Hepatic stellate cell (primary cell): ENCODE results near the gene PTP4A2.

Experiments used
- DNase-seq: peaks from one replicate; pipeline ENCODE4 v3.0.0; 2011; ENCODE audit warnings: low spot score

PTP4A2 gene

DNA sequence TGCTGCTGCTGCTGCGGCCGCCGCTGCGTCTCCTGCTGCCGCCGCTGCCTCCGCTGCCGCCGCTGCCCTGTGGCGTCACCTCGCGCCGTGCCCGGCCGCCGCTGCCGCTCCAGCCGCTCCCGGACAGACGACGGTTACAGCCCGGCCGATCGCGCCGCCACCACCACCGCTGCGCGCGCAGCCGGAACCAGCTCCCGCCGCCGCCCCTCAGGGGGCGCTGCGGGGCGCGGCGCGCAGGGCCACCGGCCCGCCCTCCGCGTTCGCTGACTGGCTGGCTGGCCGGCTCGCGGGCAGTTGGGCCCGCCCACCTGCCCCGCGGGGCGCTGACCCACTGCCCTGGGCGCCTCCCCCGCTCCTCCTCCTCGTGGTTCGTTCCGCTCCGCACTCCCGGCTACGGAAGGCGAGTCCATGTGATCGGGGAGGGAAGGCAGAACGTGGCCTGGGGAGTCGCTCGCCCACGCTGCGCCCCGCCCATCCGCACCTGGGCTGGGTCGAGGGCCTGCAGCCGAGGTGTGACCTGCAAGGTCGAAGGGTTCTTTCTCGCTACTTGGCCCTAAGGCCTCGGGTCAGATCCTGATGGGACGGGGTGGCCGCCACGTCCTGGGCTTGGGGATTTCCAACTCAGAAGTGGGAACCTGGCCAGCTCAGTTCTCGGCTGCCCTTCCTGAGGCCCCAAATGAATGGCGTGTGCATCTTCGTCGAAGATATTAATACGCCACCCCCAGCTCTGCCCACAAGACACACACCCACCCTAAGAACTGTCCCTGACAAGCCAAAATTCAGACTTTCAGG lies at the start of gene PTP4A2:
PTP4A2 (minus strand) TSS at position 185 of the 792 bp plus-strand sequence. CDS start 19,303 bp downstream, outside the sequence.
- DNase-seq: peak; percentile 97

DNA sequence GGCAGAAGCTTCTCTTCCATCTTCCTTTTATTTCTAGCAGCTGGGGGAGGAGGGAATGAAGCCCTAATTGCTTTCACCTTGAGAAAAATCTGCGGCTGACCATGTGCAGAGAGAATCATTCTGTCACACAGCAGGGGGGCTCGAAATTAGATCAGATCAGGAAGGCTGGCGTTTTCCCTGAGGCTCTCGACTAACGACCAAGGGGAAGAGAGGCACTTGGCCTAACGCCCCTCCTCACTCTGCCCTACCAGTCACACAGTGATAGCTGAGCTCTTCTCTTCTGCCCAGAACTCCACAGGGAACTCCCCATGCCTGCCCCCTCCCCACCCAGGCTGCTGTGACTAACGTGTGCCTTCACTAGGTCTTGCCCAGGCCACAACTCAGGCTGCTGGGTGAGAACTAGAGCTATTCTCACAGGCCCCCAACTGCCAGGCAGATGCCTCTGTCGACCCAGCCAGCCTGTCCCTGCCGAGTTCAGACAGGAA lies 49.0 kb upstream of the PTP4A2 start:
- DNase-seq: no peak

DNA sequence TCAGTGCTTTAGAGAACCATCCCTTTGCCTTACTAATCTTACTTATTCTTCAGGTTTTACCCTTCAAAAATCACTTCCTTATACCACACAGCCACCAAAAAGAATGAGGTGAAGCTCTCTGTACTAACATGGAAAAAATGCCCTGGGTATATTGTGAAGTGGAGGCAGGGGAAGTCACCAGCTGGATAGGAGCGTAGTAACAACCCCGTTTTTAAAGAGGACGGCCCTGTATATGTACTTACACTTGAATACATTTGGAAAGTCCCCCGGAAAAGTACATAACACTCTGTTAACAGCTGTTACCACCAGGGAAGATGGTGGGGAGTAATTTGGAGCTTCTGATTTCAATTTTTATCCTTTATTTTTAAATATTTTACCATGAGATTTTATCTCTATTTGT lies 47.3 kb upstream of the PTP4A2 start:
- DNase-seq: no peak

DNA sequence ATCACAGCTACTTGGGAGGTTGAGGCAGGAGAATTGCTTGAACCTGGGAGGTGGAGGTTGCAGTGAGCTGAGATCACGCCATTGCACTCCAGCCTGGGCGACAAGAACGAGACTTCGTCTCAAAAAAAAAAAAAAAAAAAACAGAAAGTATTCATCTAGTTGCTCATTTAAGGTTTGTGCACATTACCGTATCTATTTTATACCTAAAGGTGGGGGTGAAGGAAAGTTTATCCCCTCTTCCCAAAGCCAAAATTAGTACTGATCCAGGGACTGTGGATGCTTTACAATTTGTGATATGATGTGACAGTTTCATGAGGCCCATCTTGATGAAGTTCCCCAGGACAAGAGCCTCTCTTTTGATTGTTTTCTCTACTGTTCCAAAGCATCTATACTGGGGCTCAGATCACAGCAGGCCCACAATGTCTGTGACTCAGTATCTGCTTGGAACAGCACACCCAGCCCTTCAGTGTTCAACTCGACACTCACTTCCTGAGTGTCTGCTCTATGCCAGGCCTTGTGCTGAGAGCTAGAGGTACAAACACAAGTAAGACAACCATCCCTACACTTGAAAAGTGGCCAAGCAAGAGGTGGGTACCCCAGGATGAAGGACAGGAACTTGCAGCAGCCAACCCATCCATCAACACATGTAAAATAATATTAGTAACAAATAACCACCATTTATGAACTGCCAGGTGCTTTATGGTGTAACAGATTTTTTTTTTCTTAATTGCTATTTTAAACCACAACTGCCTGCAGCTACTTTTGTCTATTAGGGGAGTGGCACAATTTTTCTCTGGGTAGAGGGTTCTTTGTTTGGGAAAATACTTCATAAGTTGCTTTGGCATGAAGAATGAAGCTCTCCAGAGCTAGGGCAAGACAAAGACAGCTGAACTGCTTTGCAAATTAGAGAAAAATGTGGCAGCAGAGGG lies 46.5 kb upstream of the PTP4A2 start:
- DNase-seq: no peak

DNA sequence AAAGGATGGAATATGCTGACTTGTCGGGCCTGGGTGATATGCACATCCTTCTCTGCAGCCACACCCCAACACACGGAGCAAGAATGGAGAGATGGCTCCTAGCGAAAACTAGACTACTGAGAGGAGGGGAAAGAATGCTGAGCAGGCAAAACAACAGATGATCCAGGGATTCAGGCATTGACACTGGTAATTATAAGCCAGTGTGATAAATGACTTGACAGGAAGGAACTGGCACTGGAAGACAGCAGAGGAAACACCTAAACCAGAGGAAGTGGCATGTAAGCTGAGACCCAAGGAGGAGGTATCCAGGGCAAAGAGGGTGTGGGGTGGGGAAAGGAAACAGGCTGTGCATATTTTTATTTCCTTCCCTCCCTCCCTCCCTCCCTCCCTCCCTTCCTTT lies 43.8 kb upstream of the PTP4A2 start:
- no peak for DNase-seq

DNA sequence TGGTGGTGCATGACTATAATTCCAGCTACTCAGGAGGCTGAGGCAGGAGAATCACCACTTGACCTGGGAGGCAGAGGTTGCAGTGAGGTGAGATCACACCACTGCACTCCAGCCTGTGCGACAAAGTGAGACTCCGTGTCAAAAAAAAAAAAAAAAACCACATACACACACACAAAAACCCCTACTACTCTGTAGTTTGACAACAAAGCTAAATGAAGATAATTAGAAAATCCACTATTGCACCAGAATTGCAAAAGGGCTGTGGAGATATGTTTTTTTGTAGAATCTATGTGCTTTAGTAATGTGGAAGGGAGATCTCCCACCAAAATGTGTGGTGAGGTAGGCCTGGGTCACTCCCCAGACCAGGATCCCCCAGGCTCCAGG lies 43.3 kb upstream of the PTP4A2 start:
- DNase-seq: no peak

DNA sequence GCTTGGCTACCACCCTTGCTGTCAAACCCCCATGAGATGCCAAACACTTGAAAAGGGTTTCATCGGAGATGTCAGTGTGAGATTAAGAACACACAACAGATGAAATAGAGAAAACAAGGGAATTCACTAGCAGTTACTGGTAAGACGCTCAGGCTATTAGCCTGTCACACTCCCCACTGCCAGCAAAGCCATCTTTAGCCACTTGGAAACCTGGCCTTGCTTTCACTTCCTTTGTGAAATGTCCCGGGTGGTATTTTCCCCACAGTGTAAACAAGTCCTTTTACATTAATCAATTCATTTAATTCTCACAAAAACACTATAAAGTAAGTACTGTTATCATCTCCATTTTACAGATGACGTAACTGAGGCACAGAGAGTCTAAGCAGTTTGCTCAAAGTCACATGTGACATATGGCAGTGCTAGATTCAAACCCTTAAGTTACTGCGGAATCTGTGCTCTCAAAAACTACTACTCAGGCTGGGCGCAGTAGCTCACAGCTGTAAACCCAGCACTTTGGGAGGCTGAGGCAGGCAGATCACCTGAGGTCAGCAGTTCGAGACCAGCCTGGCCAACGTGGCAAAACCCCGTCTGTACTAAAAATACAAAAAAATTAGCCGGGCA lies 42.8 kb upstream of the PTP4A2 start:
- no peak for DNase-seq

DNA sequence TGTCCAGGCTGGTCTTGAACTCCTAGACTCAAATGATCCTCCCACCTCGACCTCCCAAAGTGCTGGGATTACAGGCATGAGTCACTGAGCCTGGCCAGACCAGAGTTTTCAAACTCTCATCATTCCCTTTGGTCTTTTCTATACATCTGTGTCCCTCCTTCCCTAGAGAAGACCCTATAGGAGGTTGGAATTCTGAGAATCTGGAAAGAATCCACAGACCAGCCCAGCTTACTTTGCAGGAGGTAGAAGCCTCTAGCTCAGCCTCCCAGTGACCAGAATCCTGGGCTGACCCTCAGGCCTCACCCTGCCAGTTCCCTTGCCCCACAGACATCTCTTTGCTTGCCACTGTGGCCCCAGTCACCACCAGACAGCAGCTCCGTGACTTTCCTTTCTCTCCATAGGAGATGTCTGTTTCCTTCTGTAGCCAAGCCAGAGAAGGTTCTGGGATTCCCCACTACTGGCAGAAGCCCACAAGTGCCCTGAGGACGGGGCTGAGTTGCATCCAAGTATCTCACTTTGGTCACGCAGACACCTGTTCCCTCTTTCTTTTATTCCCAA lies 40.8 kb upstream of the PTP4A2 start:
- no peak for DNase-seq

DNA sequence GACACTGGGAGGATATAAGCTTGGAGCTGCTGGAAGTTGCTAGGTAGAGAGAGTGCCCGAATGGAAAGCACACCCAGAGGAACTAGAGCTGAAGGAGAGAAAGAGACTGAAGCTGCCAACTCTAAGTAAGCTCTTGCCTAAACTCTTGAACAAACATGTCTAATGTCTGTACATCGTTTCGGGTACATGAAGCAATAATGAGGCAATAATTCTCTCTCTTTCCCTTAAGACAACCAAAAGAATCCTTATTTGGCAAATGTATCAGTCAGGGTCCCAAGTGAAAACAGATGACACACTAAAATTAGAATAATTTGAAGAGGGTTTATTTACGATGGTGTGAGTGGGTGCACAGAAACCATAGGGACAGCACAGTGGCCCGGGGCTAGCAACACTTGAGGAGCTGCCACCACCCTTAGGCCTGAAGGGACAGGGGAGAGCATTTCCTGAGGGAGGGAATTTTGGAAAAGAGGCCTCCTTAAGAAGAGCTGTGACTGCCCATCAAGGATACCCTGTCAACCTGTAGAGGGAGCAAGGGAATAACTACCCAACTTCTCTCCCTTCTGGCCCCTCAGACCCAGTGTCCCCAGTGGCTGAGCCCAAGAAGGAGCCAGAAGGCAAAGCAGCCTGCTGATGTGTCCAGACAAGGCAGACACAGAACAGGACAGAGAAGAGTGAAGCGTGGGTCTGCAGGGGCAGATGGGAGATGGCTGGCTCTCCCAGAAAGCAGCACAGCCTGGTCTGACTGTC lies 39.4 kb upstream of the PTP4A2 start:
- peak; percentile 60 for DNase-seq

DNA sequence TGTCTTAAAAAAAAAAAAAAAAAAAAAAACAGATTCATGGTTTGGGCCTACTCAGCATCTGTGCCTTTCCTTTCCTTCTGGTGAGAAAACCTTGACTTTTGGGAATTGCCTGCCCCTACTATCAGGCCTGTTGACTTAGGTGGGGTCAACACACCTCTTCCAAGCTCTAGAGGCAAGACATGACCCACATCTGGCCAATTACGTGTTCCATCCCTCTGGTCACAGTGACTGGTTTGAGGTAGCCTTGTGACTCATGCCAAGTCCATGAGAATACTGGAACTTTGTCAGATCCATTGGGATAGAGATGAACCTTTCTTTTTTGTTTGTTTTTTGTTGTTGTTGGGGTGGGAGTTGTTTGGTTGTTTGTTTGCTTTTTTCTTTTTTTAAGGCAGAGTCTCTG lies 38.2 kb upstream of the PTP4A2 start:
- DNase-seq: no peak

DNA sequence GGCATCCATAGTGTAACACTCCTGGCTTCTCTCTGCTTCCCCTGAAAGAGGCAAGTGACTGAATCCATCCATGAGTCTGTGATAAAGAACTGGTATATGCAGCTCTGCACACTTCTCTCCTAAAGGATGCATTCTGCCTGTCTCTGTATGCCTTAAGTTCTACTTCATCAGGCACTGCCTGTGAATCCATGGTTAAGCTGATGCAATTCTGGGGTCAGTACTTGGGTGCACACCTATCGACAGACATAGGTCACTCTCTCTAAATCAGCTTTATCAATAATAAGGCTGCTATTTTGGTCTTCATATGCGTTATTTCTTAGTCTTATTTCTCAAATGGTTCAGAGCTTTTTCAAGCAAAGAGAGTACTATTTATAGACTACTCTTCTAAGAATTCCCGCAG lies 32.7 kb upstream of the PTP4A2 start:
- no peak for DNase-seq

DNA sequence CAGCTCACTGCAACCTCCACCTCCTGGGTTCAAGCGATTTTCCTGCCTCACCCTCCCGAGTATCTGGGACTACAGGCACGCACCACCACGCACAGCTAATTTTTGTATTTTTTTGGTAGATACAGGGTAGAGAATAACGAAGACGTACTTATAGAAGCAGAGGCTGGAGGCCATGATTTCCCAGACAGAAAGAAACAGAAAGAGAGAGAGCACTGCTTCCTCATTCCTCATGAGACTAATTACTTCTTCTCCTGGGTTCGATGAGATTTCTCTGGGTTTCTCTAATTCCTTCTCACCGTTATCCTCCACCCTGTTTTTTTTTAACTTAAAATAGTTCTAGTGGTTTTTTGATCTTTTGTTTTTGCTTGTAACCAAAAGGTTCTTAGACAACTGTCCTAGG lies 23.4 kb upstream of the PTP4A2 start:
- no peak for DNase-seq

DNA sequence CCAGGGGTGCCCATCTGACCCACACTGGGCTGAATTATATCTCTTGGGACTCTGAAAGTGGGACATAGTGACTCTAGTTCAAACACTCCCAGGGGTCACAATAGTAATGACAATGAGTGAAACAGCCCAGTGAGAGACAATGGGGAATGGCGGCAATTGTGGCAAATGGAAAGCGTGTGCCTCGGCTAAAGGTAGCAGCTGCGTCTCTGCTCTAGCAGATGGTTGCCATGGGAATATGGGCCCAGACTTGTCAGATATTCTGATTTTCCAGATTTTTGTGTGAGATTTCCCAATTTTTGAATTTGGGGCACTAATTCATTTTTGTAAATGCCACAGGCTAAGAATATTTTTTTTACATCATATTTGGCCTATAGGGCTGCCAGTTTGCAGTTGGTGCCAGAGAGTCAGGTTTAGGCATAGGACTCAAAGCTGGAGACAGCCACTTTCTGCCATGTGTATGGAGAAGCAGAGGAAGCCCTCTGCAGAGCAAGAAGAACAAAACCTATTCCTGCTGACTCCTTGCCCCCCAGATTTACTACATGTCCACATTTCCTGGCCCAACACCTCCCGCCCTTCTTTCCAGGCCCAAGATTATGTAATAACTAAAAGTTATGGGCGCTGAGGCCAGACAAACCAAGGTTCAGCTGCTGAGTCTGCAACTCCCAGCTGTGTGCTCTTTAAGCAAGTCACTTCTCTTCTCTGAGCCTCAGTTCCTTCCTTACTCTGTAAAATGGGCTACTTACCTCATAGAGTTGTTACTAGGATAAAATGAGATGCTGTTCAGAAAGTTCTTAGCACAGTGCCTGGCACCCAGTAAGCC lies 21.6 kb upstream of the PTP4A2 start:
- DNase-seq: no peak

DNA sequence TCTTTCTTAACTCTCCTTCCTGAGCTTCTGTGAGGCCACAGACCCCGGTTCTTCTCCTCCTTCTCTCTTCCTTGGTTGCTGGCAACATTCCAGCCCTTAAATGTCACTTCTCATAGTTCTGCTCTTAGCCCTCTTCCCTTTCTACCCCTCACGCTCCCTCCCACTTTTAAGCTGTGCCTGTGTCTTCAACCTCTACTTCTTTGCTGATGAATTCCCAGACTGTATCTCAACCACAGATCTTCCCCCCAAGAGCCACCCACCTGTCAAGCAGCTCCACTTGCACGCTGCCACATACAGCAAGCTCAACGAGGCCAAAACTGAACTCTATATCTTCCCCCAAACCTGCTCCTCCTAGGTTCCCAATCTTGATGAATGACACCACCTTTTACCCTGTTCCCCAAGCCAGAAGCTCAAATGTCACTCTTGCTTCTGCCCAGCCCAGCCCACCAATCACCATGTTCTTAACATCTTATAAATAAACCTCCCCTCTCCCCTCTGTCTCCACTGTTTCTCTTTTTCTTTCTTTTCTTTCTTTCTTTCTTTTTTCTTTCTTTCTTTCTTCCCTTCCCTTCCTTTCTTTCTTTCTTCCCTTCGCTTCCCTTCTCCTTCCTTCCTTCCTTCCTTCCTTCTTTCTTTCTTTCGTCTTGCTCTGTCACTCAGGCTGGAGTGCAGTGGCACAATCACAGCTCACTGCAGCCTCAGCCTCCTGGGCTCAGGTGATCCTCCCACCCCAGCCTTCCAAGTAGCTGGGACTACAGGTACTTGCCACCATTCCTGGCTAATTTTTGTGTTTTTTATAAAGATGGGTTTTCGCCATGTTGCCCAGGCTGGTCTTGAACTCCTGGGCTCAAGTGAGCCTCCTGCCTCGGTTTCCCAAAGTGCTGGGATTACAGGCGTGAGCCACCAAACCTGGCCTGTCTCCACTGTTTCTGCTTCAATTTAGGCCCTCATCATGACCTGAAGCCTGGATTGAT lies 19.8 kb upstream of the PTP4A2 start:
- DNase-seq: no peak

DNA sequence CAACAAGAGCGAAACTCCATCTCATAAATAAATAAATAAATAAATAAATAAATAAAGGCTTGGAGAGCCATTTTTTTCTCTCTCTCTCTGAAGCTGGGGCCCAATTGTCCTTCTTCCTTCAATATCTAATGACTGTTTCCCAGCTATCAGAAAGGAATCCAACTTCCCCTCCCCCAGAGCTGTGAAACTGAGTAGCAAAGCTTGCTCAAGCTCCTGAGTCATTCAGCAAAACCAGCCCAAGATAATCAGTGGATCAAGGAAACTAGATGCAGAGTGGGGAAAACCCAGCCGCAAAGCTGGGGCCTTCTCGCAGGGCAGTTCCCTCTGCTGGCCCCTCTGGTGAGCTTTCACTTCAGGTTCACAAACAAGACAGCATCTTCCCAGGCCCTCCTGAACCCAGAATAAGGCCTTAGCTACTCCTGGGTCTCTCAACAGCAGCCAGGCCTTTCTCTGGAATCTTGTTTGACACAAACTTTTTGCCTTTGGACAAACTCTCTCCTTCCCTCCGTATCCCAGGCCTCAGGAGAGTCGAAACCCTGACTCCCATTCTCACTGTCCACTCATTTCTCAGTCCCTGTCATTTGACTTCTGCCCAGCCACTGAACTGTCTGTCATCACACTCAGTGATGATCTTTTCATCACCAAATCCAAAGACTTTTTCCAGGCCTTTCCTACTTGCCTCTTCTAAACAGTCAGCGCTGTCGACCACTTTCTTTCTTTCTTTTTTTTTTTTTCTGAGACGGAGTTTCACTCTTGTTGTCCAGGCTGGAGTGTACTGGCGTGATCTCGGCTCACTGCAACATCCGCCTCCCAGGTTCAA lies 18.0 kb upstream of the PTP4A2 start:
- DNase-seq: peak; percentile 84

DNA sequence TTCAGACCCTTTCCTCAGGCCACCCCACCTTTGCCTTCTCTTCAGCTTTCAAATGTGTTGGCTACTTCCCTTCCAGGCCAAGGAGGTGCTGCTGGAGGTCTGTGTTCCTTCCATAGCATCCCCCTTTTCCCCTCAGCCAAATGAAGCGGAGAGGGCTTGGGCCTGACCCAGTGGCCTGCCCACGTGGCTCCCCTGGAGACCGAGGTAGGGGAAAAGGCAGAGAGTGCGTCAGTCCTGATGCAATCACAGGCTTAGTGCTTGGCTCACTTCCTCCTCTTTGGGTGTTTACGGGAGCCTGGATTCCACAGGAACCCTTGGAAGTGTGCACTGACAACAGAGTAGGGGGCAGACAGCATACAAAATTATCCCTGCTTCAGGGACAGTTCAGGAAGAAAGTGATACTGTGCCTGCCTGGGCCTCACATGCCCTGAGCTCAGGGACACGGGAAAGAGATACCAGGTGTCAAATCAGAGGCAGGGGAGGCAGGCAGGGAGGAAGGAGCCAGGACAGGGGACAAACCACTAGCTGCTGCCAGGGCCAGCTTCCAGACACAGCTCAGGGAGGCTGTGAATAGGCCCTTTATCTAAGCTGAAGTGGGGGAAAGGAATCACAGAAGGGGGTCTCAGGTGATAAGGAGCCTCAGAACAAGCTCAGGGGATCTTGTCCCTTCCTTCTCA lies 16.6 kb upstream of the PTP4A2 start:
- DNase-seq: peak; percentile 84

DNA sequence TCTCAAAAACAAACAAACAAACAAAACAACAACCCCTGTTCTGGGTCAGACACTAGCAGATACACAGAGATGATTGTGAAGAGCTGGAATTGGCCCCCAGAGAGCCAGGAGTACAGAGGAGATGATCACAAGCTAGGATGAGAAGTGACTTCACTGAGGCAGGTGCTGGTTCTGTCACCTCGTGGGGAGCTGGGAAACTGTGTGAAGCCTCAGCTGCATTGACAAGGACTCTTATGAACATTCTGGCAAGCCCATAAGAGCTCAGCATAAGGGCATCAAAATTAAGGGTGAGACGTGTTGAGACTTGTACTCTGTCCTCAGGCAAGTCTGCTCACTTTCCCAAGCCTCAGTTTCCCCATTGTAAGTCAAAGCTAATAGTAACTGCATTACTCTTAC lies 14.7 kb upstream of the PTP4A2 start:
- no peak for DNase-seq

DNA sequence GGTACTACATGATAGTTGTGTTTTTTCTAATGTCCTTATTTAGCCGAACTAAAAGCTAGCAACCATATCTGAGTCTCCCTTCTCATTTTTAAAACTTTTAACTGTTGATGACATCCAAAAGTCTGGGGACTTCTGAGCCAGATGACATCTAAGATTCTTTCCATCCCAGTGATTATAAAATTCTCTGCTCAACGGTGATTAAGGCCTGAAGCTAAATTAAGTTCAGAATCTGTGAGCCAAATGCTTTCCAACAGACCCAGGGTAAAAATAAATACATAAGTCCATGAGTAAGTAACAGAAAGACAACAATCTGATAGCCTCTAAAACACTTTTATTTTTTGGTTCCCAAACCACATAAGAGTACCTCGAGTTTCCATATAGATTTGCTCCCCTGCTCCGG lies 13.1 kb upstream of the PTP4A2 start:
- no peak for DNase-seq
